Measurements from ENCODE around the gene ICA1.

DNA sequence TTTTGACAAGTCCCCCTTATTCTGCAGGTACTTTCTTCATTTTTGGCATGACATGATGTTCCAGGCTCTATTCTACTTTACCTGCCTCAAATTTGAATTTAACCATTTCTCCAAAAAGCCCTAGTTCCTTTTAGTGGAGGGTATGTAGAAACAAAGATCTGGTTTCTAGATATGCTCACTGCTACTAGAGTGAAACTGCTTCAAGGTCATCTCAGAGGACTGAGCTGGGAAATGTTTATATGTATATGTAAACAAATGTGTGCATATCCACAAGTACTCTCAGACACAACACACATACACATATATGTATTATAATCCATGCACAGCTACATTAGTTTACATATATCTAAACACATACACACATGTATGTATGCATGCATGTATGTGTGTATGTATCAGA, 69.1 kb downstream of the ICA1 start:
- TF ChIP-seq, protein P1, sequence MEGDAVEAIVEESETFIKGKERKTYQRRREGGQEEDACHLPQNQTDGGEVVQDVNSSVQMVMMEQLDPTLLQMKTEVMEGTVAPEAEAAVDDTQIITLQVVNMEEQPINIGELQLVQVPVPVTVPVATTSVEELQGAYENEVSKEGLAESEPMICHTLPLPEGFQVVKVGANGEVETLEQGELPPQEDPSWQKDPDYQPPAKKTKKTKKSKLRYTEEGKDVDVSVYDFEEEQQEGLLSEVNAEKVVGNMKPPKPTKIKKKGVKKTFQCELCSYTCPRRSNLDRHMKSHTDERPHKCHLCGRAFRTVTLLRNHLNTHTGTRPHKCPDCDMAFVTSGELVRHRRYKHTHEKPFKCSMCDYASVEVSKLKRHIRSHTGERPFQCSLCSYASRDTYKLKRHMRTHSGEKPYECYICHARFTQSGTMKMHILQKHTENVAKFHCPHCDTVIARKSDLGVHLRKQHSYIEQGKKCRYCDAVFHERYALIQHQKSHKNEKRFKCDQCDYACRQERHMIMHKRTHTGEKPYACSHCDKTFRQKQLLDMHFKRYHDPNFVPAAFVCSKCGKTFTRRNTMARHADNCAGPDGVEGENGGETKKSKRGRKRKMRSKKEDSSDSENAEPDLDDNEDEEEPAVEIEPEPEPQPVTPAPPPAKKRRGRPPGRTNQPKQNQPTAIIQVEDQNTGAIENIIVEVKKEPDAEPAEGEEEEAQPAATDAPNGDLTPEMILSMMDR (conservative IDR thresholded peaks at IDR 0.05; ENCODE audit: low read depth, low read length), result no peak
- TF ChIP-seq EZH2phosphoT487 (IDR thresholded peaks at IDR 0.05; ENCODE audit: borderline replicate concordance, low read length) (no peak), EZH2 (IDR thresholded peaks at IDR 0.05; ENCODE audit: low read length, unreplicated experiment) (no peak)

Data from PC-3 (cell line).